ENCODE measurements around the gene PET117.
"Not testable (repeated sequence)": the region's sequence is repeated elsewhere in the genome, so short reads cannot be mapped to it uniquely, and the experiment has no call there.

PET117 gene

GRCh38 chr20:18164356-18164755, 26.7 kb downstream of the PET117 start:
- no peak for DNase-seq (ENCODE audit: low spot score)

GRCh38 chr20:18165553-18165952, 27.9 kb downstream of the PET117 start:
- DNase-seq (ENCODE audit: low spot score): no peak

GRCh38 chr20:18166241-18166881, 28.7 kb downstream of the PET117 start:
- no peak for DNase-seq (ENCODE audit: low spot score)

- DNase-seq (ENCODE audit: low spot score): no peak
These were observed 29.3 kb downstream of the PET117 start for GRCh38 chr20:18166950-18167349.

GRCh38 chr20:18172379-18172778, 34.7 kb downstream of the PET117 start:
- no peak for DNase-seq (ENCODE audit: low spot score)

GRCh38 chr20:18174906-18175683, 37.4 kb downstream of the PET117 start:
- DNase-seq (ENCODE audit: low spot score): no peak

GRCh38 chr20:18176318-18176785, 38.7 kb downstream of the PET117 start:
- DNase-seq (ENCODE audit: low spot score): no peak

- DNase-seq (ENCODE audit: low spot score): not testable (repeated sequence)
These were observed 42.7 kb downstream of the PET117 start for GRCh38 chr20:18180366-18180765.

- DNase-seq (ENCODE audit: low spot score): no peak
These were observed 43.2 kb downstream of the PET117 start for GRCh38 chr20:18180815-18181214.

GRCh38 chr20:18187020-18187419, 49.4 kb downstream of the PET117 start:
- no peak for DNase-seq (ENCODE audit: low spot score)

GRCh38 chr20:18188434-18188833, 50.8 kb downstream of the PET117 start:
- DNase-seq (ENCODE audit: low spot score): no peak

GRCh38 chr20:18190338-18191233, 52.9 kb downstream of the PET117 start:
- DNase-seq (ENCODE audit: low spot score): no peak

GRCh38 chr20:18191306-18191705, 53.6 kb downstream of the PET117 start:
- DNase-seq (ENCODE audit: low spot score): no peak
